GM19372 (cell line): ENCODE measurements around the gene DRD4.
"Not testable (repeated sequence)": the region's sequence is repeated elsewhere in the genome, so short reads cannot be mapped to it uniquely, and the experiment has no call there.

Experiments used
- ATAC-seq: cut with Tn5 transposase; IDR thresholded peaks from one replicate; pipeline ENCODE4 v1.9.1; 2021; ENCODE audit warnings: mild to moderate bottlenecking, low read depth, moderate library complexity; ENCODE audit not compliant: unreplicated experiment

The DRD4 gene

DNA sequence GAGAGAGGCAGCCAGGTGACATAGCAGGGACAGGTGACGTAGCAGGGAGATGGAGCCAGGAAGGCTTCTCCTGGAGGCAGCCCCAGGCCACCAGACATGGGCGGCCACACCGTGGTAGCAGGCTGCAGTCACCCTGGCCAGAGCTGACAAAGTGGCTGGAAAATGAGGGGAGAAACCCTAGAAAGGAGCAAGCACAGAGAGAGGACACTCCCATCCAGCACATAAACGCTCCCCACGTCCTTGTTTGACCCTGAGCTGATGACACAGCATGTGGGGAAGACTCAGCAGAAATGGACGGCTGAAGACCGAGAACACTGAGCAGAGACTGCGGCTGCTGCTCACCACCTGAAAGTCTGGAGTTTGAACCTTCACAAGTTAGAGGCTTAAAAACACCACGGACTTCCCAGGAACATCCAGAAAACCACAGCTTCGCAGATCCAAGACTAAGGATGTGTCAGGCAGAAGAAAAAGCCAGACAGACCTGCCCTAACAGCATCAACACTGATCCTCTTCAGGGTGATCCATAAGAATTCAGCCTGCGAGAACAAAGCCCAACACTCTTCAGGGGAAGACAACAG is 28.7 kb downstream of the DRD4 start:
- no peak for ATAC-seq

- no peak for ATAC-seq
Measured at GRCh38 chr11:673866-674265, 36.8 kb downstream of the DRD4 start.

DNA sequence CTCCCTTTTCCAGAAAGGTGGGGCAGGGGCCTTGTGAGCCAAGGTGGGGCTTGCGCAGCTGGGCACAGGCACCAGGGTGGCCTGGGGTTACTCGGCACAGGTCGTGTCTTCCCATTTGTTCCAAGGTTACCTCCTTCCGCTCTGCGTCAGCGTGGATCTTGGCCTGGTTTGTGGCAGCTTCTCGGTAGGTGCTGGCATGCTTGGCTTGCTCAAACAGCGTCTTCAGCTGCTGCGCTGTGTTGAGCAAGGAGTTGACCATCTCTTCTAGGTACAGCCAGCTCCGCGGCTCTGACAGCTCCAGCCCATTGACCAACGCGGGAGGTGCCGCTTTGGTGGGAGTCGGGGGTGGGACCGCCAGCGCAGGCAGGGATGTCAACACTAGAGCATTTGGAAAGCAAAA is 37.3 kb downstream of the DRD4 start:
- ATAC-seq = no peak

GRCh38 chr11:678297-678696 is 41.2 kb downstream of the DRD4 start:
- ATAC-seq = no peak

GRCh38 chr11:679271-680207 is 42.5 kb downstream of the DRD4 start:
- ATAC-seq = no peak

DNA sequence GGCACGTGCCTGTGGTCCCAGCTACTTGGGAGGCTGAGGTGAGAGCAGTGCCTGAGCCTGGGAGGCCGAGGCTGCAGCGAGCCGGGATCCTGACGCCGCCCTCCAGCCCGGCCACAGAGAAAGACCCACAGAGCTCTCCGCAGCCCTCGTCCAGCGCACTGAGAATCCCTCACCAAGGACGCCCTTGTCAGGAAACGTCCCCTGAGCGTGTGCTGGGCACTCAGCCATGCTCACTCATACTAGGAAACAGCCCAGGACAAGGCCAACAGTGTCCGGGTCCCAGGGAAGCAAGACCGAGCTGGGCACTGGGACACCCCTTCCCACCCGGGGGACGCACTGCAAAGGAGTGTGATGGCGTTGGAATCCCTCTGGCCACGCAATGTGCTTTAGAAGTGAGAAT is 43.4 kb downstream of the DRD4 start:
- no peak for ATAC-seq

GRCh38 chr11:680970-681369 is 43.9 kb downstream of the DRD4 start:
- ATAC-seq = no peak

- ATAC-seq = no peak
Measured at GRCh38 chr11:686451-687243, 49.6 kb downstream of the DRD4 start.

DNA sequence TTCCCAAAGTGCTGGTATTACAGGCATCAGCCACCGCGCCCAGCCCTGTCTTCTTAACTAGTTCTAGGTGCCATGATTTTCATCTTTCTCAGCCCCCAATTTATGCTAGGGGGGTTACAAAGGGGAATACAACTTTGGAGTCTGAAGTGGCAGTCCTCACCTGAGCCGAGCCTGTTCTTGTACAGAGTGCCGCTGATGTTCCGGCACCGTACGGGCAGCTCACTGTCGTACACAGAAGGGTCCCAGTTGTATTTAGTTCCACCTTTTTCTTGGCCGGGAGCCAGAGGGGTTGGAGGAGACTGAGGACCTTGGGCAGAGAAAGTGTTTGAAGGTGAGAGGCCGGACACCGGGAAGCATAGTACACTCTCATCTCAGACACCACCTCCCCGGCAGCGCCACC is 50.7 kb downstream of the DRD4 start:
- ATAC-seq = no peak

DNA sequence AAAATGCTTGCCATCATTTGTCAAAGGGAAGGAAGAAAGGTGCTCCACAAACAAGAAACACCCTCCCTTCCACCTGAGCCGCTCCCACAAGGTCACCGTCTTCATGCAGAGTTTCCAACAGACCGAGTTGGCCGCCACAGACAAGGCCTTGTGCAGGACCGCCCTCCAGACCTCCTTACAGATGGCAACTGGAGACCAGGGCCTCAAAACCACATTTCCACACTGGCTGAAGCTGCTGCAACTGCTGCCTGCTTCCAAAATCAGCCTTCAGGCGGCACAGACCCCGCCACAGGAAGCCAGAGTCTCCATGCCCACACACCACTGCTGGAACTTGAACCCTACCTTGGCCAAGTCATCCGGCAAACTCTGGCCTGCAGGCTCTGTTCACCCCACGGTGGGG is 51.6 kb downstream of the DRD4 start:
- ATAC-seq = no peak

GRCh38 chr11:689625-690024 is 52.6 kb downstream of the DRD4 start:
- ATAC-seq = no peak

DNA sequence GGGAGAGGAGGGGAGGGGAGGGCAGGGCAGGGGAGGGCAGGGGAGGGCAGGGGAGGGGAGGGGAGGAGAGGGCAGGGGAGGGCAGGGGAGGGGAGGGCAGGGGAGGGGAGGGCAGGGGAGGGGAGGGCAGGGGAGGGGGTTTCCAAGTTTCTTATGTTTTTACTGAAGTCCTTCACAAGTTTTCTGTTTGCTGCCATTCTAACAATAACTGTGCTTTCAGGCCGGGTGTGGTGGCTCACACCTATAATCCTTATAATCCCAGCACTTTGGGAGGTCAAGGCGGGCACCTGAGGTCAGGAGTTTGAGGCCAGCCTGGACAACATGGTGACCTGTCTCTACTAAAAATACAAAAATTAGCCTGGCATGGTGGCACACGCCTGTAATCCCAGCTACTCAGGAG is 53.2 kb downstream of the DRD4 start:
- ATAC-seq = not testable (repeated sequence)
